Ishikawa (cell line): ENCODE results near the gene ATP9A.

Source experiments
- CEBPB ChIP-seq: IDR thresholded peaks from 2 replicates; pipeline ENCODE4 v1.6.1; 2012
- EGR1 ChIP-seq: IDR thresholded peaks from 2 replicates; pipeline ENCODE4 v1.6.1; 2012
- EP300 ChIP-seq: IDR thresholded peaks from 2 replicates; pipeline ENCODE4 v1.6.1; 2012; ENCODE audit warnings: borderline replicate concordance
- FOXM1 ChIP-seq: IDR thresholded peaks from 2 replicates; pipeline ENCODE4 v1.6.1; 2012; ENCODE audit warnings: low read depth, borderline replicate concordance
- NFIC ChIP-seq: IDR thresholded peaks from 2 replicates; pipeline ENCODE4 v1.6.1; 2012
- RAD21 ChIP-seq: IDR thresholded peaks from 2 replicates; pipeline ENCODE4 v1.6.1; 2012; ENCODE audit warnings: low read depth
- TAF1 ChIP-seq: IDR thresholded peaks from 2 replicates; pipeline ENCODE4 v1.6.1; 2012; ENCODE audit warnings: low read depth, mild to moderate bottlenecking
- TCF12 ChIP-seq: IDR thresholded peaks from 2 replicates; pipeline ENCODE4 v1.6.1; 2012; ENCODE audit warnings: low read depth
- TEAD4 ChIP-seq: IDR thresholded peaks from 2 replicates; pipeline ENCODE4 v1.6.1; 2012
- USF1 ChIP-seq: IDR thresholded peaks from 2 replicates; pipeline ENCODE4 v1.6.1; 2012
- YY1 ChIP-seq: IDR thresholded peaks from 2 replicates; pipeline ENCODE4 v1.6.1; 2012; ENCODE audit warnings: low read depth
- ZBTB7A ChIP-seq: IDR thresholded peaks from 2 replicates; pipeline ENCODE4 v1.6.1; 2012; ENCODE audit warnings: low read depth
- TF ChIP-seq, protein P1 (sequence below): IDR thresholded peaks from 2 replicates; pipeline ENCODE4 v1.6.1; 2012
- TF ChIP-seq, protein P2 (sequence below): IDR thresholded peaks from 2 replicates; pipeline ENCODE4 v1.6.1; 2012; ENCODE audit warnings: low read depth, mild to moderate bottlenecking

Gene ATP9A

DNA sequence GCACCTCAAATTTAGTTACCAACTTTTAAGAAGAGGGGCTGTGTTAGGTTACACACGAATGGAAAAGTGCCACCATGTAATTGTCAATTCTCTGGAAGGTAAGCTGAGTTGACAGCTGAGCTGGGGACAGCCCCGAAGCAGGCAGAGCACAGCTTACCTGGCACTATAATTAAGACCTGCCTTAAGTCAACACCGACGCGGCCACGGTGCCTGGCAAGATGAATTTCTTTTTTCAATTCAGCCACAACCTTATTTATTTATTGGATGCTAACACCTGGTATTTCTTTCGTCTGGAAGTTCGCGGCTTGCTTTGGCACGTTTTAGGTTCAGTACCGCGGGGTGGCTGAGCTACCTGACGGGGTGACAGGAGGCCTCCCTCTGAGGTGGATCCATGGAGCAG is 185.1 kb downstream of the ATP9A start:
- TF ChIP-seq TCF12 (no peak), USF1 (no peak)
- TF ChIP-seq, protein P1, sequence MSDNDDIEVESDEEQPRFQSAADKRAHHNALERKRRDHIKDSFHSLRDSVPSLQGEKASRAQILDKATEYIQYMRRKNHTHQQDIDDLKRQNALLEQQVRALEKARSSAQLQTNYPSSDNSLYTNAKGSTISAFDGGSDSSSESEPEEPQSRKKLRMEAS: no peak

GRCh38 chr20:51581571-51581970 is 186.6 kb downstream of the ATP9A start:
- no peak for TF ChIP-seq EP300
- peak; percentile 59 for TF ChIP-seq USF1

DNA sequence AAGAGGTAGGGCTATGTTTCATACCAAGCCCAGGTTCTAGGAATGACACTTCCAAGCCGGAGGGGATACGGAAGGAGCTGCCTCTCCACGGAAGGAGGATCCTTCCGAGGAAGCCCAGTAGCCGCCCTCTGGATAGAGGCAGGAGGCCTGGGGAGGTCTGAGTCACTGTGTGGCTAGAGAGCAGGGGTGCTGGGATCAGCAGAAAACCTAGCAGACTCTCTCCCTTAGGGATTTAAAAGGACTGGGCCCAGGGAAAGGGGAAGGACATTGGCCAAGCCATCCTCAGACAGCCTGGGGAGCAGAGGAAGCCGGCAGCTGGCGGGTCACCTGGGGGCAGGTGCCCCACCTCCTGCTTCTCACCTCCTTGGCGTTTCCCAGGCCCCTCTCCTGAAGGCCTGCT is 189.1 kb downstream of the ATP9A start:
- no peak for TF ChIP-seq FOXM1
- TF ChIP-seq USF1: no peak
- TF ChIP-seq ZBTB7A: no peak
- TF ChIP-seq EGR1: no peak
- no peak for TF ChIP-seq TAF1

DNA sequence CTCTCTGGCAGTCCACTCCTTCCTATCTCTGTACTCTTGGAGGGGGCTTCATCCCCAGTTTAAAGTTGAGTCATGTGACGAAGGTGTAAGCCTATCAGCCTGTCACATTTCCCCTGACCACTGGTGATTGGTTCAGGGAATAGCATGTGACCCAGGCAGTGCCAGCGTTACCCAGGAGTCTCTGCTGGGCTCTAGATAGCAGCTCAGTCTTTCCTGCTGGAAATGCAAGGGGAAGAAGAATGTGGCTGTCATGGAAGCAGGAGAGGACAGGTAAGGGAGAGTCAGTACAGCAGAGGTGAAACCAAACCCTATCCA is 190.1 kb downstream of the ATP9A start:
- TF ChIP-seq NFIC (no peak), TAF1 (no peak), USF1 (peak; percentile 67), CEBPB (no peak)
- TF ChIP-seq, protein P2, sequence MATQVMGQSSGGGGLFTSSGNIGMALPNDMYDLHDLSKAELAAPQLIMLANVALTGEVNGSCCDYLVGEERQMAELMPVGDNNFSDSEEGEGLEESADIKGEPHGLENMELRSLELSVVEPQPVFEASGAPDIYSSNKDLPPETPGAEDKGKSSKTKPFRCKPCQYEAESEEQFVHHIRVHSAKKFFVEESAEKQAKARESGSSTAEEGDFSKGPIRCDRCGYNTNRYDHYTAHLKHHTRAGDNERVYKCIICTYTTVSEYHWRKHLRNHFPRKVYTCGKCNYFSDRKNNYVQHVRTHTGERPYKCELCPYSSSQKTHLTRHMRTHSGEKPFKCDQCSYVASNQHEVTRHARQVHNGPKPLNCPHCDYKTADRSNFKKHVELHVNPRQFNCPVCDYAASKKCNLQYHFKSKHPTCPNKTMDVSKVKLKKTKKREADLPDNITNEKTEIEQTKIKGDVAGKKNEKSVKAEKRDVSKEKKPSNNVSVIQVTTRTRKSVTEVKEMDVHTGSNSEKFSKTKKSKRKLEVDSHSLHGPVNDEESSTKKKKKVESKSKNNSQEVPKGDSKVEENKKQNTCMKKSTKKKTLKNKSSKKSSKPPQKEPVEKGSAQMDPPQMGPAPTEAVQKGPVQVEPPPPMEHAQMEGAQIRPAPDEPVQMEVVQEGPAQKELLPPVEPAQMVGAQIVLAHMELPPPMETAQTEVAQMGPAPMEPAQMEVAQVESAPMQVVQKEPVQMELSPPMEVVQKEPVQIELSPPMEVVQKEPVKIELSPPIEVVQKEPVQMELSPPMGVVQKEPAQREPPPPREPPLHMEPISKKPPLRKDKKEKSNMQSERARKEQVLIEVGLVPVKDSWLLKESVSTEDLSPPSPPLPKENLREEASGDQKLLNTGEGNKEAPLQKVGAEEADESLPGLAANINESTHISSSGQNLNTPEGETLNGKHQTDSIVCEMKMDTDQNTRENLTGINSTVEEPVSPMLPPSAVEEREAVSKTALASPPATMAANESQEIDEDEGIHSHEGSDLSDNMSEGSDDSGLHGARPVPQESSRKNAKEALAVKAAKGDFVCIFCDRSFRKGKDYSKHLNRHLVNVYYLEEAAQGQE: no peak

DNA sequence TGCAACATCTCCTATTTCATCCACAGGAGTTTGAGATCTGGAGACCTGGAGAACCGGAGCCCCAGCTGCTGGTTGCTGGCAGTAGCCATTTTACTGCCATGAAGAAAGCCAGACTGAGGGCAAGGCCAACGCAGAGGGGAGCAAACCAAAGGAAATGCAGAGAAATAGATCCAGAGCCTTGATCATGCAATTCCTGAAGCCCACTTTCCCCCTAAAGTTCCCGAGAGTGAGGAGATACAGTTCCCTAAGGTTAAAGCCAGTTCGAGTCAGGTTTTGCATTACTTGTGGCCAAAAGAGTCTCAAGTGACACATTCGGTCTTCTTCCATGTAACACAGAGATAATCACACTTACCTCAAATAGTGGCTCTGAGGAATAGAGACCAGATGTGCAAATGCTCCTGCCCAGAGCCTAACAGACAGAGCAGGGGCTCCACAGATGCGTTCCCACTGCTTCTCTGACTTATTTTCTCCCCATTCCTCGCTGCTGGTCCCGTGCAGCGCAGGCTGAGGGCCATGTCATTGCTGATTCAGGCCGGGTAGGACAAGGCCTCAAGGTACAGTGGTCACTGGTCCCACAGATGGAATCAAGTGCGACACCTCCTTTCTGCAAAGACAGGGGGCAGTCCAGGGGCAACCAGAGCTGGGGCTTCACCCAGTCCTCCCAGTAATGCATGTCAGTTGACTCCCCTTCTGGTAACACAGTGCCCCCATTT is 190.6 kb downstream of the ATP9A start:
- TF ChIP-seq TCF12: no peak
- TF ChIP-seq USF1: no peak
- no peak for TF ChIP-seq EGR1
- TF ChIP-seq, protein P2: no peak
- TF ChIP-seq EP300: no peak
- TF ChIP-seq RAD21: no peak
- no peak for TF ChIP-seq TEAD4
- no peak for TF ChIP-seq YY1
- no peak for TF ChIP-seq ZBTB7A

GRCh38 chr20:51575486-51575885 is 192.7 kb downstream of the ATP9A start:
- TF ChIP-seq ZBTB7A (no peak), TEAD4 (no peak), FOXM1 (no peak), EP300 (no peak), RAD21 (no peak), TAF1 (no peak)
- TF ChIP-seq, protein P2: no peak
